OCI-LY7 (cell line): Measurements from ENCODE around the gene PKP1. TPM values are rescaled to one million over a fixed set of nuclear protein-coding genes. Genes with fewer than 3 reads are reported as not detected.

Experiments used
- BruUV-seq: library from RNA; stranded (reverse); fragments of 400-500 nt; replicated peaks from 2 replicates; lab custom pipeline; 2021; lab: Mats Ljungman, UMichigan
- CTCF ChIA-PET: fragments of 300-600 bp; sonication (Branson Sonifier 250); formaldehyde crosslinking; loops from one replicate; lab custom pipeline; 2022; ENCODE audit warnings: antibody characterized with exemption; ENCODE audit not compliant: unreplicated experiment; lab: Charles Lee
- POLR2A ChIA-PET: fragments of 300-600 bp; sonication (Branson Sonifier 250); formaldehyde crosslinking; loops from one replicate; lab custom pipeline; 2022; ENCODE audit warnings: antibody characterized with exemption; lab: Charles Lee
- DNase-seq: peaks from one replicate; pipeline ENCODE4 v3.0.0-alpha.2; 2015; ENCODE audit warnings: low spot score
- H2AFZ ChIP-seq: fragments of 200-600 bp; sonication (generic), shearing (Covaris generic); 2 replicates; pipeline ENCODE4 v1.6.1; 2014; ENCODE audit warnings: mild to moderate bottlenecking, antibody characterized with exemption, low read length, moderate library complexity
- H3K27ac ChIP-seq: fragments of 200-600 bp; sonication (generic); 2 replicates; pipeline ENCODE4 v1.5.1; 2014; ENCODE audit warnings: mixed run types, low read depth, mild to moderate bottlenecking, moderate library complexity, low read length, inconsistent platforms; ENCODE audit not compliant: poor library complexity, severe bottlenecking
- H3K36me3 ChIP-seq: fragments of 200-600 bp; sonication (generic); 2 replicates; pipeline ENCODE4 v1.6.1; 2014; ENCODE audit warnings: mild to moderate bottlenecking, antibody characterized with exemption, low read length, moderate library complexity, mixed read lengths; ENCODE audit not compliant: insufficient read depth
- H3K4me1 ChIP-seq: fragments of 200-600 bp; sonication (generic); 2 replicates; pipeline ENCODE4 v1.5.1; 2014; ENCODE audit warnings: mild to moderate bottlenecking, low read length; ENCODE audit not compliant: insufficient read depth, poor library complexity, severe bottlenecking
- H3K4me2 ChIP-seq: fragments of 200-600 bp; sonication (generic); 2 replicates; pipeline ENCODE4 v1.6.1; 2014; ENCODE audit warnings: mild to moderate bottlenecking, low read length
- H3K4me3 ChIP-seq: fragments of 200-600 bp; sonication (generic); 2 replicates; pipeline ENCODE4 v1.5.1; 2014; ENCODE audit warnings: mild to moderate bottlenecking, low read depth, low read length; ENCODE audit not compliant: poor library complexity, severe bottlenecking
- H3K79me2 ChIP-seq: fragments of 200-600 bp; sonication (generic); 2 replicates; pipeline ENCODE4 v1.6.1; 2016; ENCODE audit warnings: low read depth, mild to moderate bottlenecking, low read length, moderate library complexity, mixed read lengths; ENCODE audit not compliant: insufficient read depth
- H3K9me2 ChIP-seq: fragments of 200-600 bp; sonication (generic); 2 replicates; pipeline ENCODE4 v1.6.1; 2016; ENCODE audit warnings: mild to moderate bottlenecking, low read length, mixed read lengths; ENCODE audit not compliant: insufficient read depth
- H3K9me3 ChIP-seq: fragments of 200-600 bp; sonication (generic); 2 replicates; pipeline ENCODE4 v1.6.1; 2014; ENCODE audit warnings: mild to moderate bottlenecking, mixed run types, low read length, mixed read lengths
- H4K20me1 ChIP-seq: fragments of 200-600 bp; sonication (generic); 2 replicates; pipeline ENCODE4 v1.6.1; 2014; ENCODE audit warnings: mild to moderate bottlenecking, antibody characterized with exemption, low read length, moderate library complexity, mixed read lengths; ENCODE audit not compliant: insufficient read depth
- EZH2phosphoT487 ChIP-seq: fragments of 200-600 bp; sonication (generic); IDR thresholded peaks from 2 replicates; pipeline ENCODE4 v1.6.1; 2018; ENCODE audit warnings: low read depth, borderline replicate concordance, mild to moderate bottlenecking, mixed run types, antibody characterized with exemption, low read length, moderate library complexity, mixed read lengths
- intact Hi-C: fragments of 100-400 bp; cut with micrococcal nuclease; formaldehyde crosslinking; loops from one replicate; pipeline ENCODE4 v1.10.0; 2022; ENCODE audit not compliant: unreplicated experiment
- total RNA-seq, 2 experiments: library from RNA; depleted of rRNA in 1 of 2; stranded (reverse); fragments of >200 nt in 1 of 2; shearing (Covaris generic) in 1 of 2; gene quantifications; 2 replicates each; pipeline ENCODE4 v1.2.3, GENCODE V29; 2014 to 2022
- TF ChIP-seq, protein P1 (sequence below): fragments of 200-600 bp; sonication (generic); conservative IDR thresholded peaks from 2 replicates; pipeline ENCODE4 v1.5.1; 2014; ENCODE audit warnings: mild to moderate bottlenecking, antibody characterized with exemption, low read length, moderate library complexity, mixed read lengths

PKP1 gene
- total RNA-seq, 2 experiments from 2014 or later: not detected

DNA sequence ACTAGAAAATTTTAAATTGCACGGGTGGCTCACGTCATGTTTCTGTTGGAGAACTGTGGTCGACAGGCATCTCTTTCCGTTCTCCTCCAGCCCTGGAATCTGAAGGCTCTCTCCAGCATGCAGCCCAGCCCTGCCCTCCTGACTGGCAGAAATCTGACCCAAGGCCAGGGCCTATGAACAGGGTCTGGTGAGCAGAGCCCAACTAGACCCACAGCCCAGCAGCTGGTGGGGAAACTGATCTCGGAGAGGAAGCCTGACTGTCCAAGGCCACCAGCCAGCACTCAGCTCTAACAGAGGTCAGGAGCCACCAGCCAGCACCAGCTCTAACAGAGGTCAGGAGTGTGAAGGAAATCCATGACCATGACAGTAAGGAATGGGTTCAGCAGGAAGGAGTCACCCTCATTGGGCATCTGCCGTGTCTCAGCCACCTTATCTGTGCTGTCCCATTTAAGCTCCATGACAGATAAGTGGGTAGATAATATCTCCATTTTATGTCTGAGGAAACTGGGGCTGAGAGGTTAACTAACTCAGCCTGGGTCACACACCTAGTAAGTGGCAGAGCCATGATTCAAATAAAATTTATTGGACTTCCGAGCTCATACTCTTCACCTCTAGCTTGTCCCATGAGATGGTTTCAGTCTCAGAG lies 20.2 kb upstream of the PKP1 start:
- DNase-seq: no peak
- TF ChIP-seq, protein P1, sequence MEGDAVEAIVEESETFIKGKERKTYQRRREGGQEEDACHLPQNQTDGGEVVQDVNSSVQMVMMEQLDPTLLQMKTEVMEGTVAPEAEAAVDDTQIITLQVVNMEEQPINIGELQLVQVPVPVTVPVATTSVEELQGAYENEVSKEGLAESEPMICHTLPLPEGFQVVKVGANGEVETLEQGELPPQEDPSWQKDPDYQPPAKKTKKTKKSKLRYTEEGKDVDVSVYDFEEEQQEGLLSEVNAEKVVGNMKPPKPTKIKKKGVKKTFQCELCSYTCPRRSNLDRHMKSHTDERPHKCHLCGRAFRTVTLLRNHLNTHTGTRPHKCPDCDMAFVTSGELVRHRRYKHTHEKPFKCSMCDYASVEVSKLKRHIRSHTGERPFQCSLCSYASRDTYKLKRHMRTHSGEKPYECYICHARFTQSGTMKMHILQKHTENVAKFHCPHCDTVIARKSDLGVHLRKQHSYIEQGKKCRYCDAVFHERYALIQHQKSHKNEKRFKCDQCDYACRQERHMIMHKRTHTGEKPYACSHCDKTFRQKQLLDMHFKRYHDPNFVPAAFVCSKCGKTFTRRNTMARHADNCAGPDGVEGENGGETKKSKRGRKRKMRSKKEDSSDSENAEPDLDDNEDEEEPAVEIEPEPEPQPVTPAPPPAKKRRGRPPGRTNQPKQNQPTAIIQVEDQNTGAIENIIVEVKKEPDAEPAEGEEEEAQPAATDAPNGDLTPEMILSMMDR: no peak
- no peak for TF ChIP-seq EZH2phosphoT487
- Histone ChIP-seq H3K4me3 (no peak overlapping the region), H3K79me2 (no peaks in the 10 kb centered on the region), H2AFZ (no peak overlapping the region), H3K9me3 (no peaks in the 10 kb centered on the region), H3K27ac (no peak overlapping the region), H3K36me3 (no peaks in the 10 kb centered on the region), H3K4me1 (no peaks in the 10 kb centered on the region), H3K9me2 (no peaks in the 10 kb centered on the region), H3K4me2 (no peak overlapping the region), H4K20me1 (no peaks in the 10 kb centered on the region)
- CTCF ChIA-PET: no interaction called here
- BruUV-seq: no TSS peak
- POLR2A ChIA-PET: no interaction called here
- intact Hi-C loops: no loop called here

DNA sequence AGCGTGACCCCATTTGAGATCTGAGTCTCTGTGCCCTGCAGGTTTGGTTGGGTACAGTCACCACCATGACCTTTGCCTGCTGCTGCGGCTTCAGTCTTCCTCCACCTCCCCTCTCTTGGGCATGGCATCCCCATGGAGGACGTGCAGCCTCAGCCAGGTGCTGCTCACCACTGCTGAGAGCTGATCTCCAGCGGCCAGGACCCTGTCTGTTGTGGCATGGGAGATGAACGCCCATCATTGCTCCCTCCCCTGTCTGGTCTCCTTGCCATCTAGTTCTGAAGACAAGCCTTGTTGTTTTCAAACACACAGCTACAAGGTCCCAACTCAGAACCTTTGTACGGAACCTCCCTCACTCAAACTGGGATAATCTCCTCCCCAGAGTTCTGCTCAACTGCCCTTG lies 19.2 kb upstream of the PKP1 start:
- CTCF ChIA-PET: no interaction called here

DNA sequence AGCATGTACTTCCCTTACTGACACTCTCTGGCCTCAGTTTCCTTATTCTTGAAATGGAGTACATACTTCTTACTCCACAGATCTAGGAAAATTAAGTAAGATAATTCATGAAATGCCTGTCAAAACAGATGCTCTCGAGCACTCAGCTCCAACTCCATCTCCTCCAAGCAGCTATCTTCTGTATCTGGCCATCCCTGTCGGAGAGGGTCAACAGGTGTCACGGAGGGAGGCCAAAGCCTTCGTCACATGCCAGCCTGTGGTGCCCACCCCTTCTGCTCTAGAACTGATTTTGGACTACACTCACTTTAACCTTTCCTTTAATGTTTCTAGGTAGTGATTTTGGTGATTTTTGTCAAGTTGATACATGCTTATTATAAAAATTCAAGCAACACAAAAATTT lies 18.8 kb upstream of the PKP1 start:
- H3K4me3 ChIP-seq: no peak overlapping the region
- H3K9me3 ChIP-seq: no peaks in the 10 kb centered on the region
- H3K4me1 ChIP-seq: no peaks in the 10 kb centered on the region
- H2AFZ ChIP-seq: no peak overlapping the region
- no peak overlapping the region for H3K4me2 ChIP-seq
- no peaks in the 10 kb centered on the region for H4K20me1 ChIP-seq
- no peaks in the 10 kb centered on the region for H3K79me2 ChIP-seq
- no peaks in the 10 kb centered on the region for H3K36me3 ChIP-seq
- POLR2A ChIA-PET: no interaction called here
- no peak for DNase-seq
- no peak overlapping the region for H3K27ac ChIP-seq
- CTCF ChIA-PET: no interaction called here
- no peaks in the 10 kb centered on the region for H3K9me2 ChIP-seq
- intact Hi-C loops: no loop called here
- no TSS peak for BruUV-seq
- TF ChIP-seq EZH2phosphoT487: no peak
- TF ChIP-seq, protein P1: no peak

More for the DNA sequence above, 19.2 kb upstream of the PKP1 start:
- H3K4me2 ChIP-seq: no peak overlapping the region
- H3K79me2 ChIP-seq: no peaks in the 10 kb centered on the region
- no peaks in the 10 kb centered on the region for H3K9me2 ChIP-seq
- TF ChIP-seq, protein P1: no peak
- no peak for TF ChIP-seq EZH2phosphoT487
- intact Hi-C loops: no loop called here
- H4K20me1 ChIP-seq: no peaks in the 10 kb centered on the region
- no peak for DNase-seq
- H2AFZ ChIP-seq: no peak overlapping the region
- H3K9me3 ChIP-seq: no peaks in the 10 kb centered on the region
- POLR2A ChIA-PET: no interaction called here
- no TSS peak for BruUV-seq
- no peaks in the 10 kb centered on the region for H3K36me3 ChIP-seq
- no peak overlapping the region for H3K27ac ChIP-seq
- H3K4me1 ChIP-seq: no peaks in the 10 kb centered on the region
- no peak overlapping the region for H3K4me3 ChIP-seq
